ENCODE results near the gene ADGRG4.
A peak's percentile ranks its signal among the peaks of the same experiment; 100 is the strongest.
"Not testable (repeated sequence)": the region's sequence is repeated elsewhere in the genome, so short reads cannot be mapped to it uniquely, and the experiment has no call there.

Gene ADGRG4, protein sequence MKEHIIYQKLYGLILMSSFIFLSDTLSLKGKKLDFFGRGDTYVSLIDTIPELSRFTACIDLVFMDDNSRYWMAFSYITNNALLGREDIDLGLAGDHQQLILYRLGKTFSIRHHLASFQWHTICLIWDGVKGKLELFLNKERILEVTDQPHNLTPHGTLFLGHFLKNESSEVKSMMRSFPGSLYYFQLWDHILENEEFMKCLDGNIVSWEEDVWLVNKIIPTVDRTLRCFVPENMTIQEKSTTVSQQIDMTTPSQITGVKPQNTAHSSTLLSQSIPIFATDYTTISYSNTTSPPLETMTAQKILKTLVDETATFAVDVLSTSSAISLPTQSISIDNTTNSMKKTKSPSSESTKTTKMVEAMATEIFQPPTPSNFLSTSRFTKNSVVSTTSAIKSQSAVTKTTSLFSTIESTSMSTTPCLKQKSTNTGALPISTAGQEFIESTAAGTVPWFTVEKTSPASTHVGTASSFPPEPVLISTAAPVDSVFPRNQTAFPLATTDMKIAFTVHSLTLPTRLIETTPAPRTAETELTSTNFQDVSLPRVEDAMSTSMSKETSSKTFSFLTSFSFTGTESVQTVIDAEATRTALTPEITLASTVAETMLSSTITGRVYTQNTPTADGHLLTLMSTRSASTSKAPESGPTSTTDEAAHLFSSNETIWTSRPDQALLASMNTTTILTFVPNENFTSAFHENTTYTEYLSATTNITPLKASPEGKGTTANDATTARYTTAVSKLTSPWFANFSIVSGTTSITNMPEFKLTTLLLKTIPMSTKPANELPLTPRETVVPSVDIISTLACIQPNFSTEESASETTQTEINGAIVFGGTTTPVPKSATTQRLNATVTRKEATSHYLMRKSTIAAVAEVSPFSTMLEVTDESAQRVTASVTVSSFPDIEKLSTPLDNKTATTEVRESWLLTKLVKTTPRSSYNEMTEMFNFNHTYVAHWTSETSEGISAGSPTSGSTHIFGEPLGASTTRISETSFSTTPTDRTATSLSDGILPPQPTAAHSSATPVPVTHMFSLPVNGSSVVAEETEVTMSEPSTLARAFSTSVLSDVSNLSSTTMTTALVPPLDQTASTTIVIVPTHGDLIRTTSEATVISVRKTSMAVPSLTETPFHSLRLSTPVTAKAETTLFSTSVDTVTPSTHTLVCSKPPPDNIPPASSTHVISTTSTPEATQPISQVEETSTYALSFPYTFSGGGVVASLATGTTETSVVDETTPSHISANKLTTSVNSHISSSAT (N-terminal part only)

DNA sequence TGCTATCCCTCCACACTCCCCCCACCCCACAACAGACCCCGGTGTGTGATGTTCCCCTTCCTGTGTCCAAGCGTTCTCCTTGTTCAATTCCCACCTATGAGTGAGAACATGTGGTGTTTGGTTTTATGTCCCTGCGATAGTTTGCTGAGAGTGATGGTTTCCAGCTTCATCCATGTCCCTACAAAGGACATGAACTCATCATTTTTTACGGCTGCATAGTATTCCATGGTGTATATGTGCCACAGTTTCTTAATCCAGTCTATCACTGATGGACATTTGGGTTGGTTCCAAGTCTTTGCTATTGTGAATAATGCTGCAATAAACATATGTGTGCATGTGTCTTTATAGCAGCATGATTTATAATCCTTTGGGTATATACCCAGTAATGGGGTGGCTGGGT, at the start of gene ADGRG4:
Gene ADGRG4 (plus strand): TSS at position 243 of the 400 bp plus-strand sequence. CDS start 7,815 bp downstream, outside the sequence.
- DNase-seq: not testable (repeated sequence)

DNA sequence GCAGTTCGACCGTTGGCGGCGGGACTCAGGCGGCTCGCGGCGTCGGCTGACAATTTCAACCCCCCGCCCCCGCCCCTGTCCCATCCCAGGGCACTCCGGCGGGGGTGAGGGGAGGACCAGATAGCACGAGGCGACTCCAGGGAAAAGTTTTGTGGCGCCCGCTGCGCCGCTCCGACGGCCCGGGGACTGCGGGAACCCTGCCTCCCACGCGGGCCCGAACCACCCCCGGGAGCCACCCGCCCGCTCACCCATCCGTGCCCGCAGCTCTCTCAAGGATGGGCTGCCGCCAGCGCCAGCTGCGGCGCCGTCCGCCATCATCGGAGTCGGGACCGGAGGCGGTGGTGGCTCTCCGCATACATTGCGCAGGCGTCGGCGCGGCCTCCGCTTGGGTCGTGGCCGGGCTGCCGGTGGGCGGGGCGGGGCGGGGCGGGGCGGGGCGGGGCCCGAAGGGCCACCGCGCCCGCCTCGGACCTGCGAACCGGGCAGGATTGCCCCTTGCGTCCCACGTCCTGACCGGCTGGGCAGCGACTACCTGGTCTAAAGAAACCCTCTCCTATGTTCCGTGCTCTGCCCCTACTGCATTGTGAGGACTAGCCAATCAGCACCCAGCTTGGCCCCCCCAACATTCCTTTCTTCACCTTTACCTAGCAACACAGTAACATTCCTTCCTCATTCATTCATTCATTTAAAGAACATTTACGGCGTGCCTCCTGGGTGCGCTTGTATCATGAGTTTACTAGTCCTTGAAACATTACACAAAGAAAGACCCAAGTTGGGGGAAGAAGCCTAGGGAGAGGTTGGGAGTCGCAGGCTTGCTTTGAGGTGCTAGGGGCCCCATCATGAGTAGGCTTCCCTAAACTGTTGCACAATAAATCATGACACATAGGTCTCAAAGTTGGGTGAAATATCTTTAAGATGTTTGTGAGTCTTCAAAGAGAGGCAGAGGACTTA, 49.4 kb upstream of the ADGRG4 start, which contains the start of gene MAP7D3:
Gene MAP7D3 (minus strand): TSS at position 360 of the 951 bp plus-strand sequence. CDS start 42 bp downstream, at position 318.
- DNase-seq: peak; percentile 59 to 69

DNA sequence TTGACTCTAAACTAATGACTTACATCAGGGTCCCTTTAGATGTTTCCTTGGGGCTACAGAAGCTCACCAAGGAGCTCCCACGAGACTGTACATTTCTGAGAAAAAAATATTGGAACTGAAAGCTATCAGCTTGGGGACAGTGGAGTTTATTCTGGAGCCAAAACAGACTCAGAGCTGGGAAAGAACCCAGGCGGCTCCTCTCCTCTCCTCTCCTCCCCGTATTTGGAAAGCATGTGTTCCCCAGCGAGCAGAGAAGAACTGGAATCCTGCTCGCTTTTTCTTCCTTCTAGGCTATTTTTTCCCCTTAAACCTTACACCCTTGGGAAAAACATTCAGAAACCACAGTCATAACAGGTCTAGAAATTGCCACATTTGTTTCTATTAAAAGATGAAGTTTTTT, 45.2 kb upstream of the ADGRG4 start:
- no peak for DNase-seq

DNA sequence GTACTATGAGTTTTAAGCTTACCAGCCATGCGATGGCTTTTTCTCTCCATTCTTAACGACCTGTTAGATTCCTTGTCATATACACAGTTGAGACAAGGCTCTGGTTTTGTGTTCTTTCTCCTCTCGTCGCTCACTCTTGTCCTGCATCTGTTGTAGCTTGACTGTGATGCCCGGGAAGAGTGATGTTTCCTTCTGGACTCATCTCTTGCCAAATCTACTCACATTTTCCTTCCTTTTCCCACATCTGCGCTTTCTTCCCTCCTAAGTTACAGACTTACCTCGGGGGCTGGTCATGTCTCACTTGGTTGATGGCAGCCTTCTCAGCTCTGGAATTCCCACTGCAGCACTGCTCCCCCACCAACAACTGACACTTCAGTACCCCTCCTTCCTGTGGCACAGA, 44.7 kb upstream of the ADGRG4 start:
- DNase-seq: no peak

DNA sequence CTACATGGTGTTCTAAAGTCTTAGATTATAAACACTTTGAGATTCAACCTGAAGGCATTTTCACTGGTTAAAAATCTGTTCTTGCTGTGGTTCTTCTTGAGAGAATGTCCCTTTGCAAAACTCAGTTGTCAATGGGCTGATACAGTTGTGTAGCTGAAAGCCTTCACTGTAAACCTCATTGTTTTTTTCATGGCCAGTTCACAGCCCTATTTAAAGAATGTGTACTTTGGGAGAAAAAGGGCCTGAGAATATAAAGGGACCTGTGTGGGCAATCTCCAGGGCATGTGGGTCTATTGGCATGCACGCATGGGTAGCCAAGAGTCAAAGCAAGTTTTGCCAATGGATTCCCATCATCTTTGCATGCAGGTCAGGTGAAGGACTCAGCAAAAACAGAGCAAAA, 41.8 kb upstream of the ADGRG4 start:
- DNase-seq: no peak

DNA sequence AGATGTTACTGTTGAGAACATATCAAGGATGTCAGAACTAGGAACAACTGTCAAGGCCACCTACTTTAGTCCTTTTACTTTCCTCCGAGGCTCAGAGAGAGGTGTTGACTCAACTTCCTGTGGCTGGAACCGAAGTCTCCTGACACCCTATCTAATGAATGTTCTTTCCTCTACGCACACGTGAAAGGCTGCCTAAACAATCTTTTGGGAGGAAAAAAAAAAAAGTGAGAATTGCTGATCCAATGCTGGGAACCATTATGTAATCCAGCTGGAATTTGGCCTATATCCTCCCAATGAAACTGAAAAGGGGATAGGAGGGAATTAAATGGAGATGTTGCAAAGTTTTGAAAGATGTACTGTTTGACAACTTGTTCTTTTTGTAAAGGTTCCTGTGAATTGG, 41.2 kb upstream of the ADGRG4 start:
- DNase-seq: peak in 1 of 2 donors; percentile 5

DNA sequence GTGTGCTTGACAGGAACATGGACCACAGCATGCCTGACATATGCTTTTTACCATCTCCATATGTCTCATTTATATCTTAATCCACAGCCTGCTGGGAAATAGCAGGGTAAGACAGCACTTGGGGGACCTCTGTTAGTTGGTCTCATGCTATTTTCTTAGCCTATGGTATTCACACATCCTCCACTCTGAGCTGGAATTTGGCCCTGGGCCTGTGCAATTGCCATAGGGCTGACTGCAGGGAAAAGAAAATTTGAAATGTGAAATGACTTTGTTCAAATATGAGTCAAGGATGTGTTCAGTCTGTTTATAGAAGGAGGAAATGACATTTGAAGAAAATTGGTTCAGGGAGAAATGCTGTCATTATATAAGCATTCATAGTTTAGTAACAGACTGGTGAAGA, 40.0 kb upstream of the ADGRG4 start:
- DNase-seq: no peak

DNA sequence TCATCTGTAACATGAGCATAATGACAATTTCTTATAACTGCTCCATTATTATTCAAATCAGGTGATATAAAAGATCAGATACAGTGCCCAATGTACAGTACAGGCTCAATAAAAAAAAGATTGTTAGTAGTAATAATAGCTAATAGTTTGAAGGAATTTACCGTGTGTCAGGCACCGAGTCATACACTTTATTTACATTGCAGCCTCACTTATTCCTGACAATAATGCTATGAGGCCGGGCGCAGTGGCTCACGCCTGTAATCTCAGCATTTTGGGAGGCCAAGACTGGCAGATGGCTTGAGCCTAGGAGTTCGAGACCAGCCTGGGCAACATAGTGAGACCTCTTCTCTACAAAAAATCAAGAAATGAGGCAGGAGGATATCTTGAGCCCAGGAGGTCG, 39.4 kb upstream of the ADGRG4 start:
- DNase-seq: no peak

DNA sequence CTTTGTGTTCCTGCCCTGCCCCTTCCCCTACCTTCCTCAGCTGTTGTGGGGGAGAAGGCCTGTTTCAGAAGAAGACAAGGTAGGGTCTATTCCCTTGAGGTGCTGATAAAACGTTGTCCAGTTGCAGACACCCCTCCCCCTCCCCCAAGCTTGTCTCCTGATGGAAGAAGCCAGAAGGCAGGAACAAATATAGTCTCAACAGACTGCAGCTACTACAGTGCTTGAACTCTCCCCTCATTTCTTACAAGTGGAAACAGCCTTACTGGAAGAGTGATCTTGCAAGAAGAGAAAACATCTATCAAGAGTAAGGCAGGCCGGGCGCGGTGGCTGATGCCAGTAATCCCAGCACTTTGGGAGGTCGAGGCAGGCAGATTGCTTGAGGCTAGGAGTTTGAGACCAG, 38.5 kb upstream of the ADGRG4 start:
- DNase-seq: no peak

DNA sequence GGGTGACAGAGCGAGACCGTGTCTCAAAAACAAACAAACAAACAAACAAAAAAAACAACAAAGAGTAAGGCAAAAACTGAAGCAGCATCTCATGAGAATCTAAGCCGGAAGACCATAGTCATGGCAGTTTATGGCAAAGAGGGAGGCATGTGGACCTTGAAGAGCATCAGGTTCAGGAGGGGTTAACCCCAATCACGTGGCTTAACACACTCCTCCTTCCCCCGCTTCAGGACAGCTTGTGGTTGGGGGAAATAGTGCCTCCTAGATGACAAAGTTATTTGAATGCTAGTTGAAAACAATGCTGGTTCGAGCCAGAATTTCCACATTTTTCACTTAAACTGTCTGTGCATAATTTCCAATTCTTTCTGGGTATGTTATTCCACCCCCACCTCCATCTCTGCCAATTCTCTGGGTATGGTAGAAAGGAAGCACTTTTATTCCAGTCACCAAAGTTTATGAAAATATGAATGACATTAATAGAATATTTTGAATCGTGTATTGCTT, 37.9 kb upstream of the ADGRG4 start:
- DNase-seq: no peak

DNA sequence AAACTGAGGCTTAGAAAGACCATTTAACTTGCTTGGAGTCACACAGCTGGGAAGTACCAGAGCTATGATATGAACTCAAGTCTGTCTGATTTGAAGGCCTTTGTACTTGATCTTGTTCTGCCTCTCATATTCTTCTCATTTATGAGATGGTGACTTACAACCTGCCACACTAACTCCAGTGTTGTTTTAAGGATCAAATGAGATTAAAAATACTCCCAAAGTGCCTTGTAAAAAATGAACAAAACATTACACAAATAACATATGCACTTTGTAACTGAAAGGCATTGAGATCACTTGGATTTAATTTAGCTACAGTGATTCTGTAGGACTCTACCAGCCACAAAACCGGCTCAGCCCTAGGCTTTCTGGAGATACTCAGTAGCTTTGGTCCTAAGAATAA, 33.9 kb upstream of the ADGRG4 start:
- DNase-seq: no peak

DNA sequence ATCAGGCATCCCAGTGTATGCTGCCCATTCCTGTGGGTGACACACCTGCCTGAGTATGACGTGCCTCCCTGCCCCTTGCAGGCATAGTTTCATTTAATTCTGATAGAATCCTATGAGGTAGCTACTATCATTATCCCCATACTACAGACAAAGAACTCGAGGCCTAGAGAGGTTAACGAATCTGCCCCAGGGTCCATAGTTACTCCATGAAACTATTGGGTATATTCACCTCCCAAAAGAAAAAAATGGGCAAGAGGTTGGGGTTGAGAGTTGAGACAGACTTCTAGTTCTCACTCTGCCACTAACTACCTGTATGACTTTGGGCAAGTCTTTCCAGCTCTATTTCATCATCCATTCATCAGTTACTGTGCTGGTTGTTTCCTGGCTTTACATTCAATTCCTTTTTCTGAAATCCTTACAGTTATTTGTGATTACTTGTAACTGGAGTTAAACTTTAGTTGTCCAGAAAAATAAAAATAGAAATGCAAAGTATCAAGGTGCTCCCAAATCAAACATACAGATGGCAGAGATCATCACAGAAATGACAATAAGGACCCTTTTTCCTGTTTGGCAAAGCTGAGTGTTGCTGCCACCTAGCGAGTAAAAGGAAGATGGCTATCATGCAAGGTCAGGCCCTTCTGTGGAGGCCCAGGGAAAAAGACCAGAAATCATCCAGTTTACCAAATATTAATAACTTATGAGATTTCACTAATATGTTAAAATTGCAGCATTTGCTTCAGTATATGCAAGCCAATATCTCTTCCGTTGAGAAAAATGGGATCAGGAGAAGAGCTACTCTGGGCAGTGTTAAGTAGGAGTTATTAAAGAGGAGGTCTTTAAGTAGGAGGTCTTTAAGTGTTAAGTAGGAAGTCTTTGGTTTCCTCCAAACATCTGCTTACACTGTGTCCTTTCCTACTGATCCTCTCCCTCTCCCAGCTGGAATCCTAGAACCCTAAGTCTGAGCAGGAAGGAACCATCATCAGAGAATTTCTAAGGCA, 32.4 kb upstream of the ADGRG4 start:
- DNase-seq: peak; percentile 29 to 59

DNA sequence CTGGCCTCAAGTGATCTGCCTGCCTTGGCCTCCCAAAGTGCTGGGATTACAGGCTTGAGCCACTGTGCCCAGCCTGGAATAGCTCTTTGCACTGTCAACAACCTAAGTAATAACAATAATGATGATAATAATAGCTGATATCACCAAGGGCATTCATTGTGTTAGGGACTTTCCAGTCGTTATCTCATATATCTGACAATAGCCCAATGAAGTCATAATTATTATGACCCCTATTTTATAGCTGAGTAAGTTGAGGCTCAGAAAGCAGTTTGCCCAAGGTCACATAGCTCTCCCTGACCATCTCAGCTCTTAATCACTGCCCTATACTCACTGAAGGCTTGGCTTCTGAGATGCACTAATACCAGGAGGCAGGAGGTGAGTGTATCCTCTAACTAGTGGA, 30.8 kb upstream of the ADGRG4 start:
- DNase-seq: no peak

DNA sequence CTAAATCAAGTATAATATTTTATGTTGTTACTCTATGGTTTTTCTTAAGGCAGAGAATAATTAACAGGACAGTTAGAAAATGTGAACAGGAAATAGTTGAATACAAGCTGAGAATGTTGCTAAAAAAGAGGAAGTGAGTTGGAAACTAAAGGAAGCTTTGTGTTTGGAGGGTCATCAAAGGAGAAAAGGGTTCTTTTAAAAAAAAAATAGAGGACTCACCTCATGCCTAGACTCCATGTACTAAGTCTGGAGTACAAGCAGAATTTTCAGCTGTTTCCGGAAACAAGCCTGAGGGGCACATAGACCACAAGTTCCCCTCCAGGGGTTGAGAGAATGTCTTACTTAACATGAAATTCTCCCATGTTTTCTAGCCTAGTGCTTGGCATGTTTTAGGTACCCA, 29.5 kb upstream of the ADGRG4 start:
- DNase-seq: no peak

DNA sequence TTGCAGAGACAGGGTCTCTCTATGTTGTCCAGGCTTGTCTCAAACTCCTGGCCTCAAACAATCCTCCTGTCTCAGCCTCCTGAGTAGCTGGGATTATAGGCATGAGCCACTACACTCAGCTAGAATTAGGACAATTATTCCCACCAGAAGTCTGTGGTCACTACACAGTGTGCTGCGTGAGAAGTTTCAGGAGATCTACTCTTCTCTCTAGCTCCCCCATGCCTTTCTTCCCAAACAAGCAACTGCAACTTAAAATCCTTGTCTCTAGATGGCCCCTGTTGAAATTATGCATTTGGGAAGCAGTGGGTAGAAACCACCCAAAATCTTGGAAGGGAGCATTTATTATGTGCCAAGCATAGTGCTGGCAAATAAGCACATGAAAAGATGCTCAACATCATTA, 28.4 kb upstream of the ADGRG4 start:
- DNase-seq: no peak

DNA sequence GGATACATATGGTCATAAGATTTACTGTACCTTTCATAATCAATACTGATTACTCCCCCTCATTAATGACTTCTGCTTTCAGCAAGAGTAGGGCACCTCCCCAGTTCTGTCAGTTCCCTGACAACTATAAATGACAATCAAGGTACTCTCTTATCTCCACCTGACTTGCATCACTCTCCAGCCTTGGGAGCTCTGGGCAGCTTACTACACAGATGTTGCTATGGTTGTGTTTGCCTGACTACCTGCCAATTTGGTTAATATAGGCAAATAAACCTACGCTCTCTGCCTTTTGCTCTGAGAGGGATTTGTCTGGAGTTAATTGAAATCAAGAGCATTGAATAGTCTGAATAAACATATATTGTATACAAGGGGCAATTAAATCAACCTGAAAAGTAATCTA, 26.8 kb upstream of the ADGRG4 start:
- DNase-seq: no peak

DNA sequence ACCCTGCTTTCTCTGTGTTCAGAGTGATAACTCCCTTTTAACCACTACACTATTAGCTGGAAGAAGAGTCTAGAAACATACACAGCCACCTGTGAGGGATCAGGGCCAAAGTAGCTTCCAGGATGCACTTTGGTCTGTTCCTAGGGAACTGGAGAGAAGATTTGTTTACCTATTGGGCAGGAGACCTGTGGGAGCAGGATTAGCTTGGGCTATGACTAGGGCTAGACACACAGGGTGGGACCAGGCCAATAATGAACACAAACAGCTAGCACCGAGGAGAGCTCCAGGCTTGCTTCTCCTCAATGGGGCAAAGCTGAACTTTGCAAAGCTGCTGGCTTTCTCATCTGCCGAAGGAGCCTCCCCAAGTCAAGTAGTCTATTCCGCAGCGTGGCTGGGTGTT, 25.2 kb upstream of the ADGRG4 start:
- no peak for DNase-seq

DNA sequence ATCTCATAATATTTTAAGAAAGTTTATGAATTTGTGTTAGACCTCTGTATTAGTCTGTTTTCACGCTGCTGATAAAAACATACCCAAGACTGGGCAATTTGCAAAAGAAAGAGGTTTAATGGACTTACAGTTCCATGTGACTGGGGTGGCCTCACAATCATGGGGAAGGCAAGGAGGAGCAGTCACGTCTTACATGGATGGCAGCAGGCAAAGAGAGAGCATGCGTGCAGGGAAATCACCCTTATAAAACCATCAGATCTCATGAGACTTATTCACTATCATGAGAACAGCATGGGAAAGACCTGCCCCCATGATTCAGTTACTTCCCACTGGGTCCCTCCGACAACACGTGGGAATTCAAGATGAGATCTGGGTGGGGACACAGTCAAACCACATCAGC, 14.4 kb upstream of the ADGRG4 start:
- not testable (repeated sequence) for DNase-seq

DNA sequence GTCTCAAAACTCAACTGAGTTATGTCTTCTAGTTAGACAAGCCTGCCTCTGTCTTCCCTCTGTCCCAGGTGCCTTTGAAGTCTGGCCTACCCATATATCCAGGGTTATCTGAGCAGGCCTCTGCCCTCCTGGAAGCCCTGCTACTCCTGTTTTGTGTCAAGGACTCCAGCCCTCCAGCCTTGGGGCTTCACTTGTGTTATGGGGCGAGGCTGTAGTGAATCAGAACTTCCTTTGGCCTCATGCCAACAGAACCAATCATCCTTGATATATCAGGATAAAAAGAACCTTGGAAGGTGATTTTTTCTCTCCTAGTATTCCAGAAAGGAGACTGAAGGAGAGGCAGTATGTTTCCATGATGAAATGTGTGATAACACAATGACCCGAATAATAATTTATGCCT, 8.9 kb upstream of the ADGRG4 start:
- no peak for DNase-seq

DNA sequence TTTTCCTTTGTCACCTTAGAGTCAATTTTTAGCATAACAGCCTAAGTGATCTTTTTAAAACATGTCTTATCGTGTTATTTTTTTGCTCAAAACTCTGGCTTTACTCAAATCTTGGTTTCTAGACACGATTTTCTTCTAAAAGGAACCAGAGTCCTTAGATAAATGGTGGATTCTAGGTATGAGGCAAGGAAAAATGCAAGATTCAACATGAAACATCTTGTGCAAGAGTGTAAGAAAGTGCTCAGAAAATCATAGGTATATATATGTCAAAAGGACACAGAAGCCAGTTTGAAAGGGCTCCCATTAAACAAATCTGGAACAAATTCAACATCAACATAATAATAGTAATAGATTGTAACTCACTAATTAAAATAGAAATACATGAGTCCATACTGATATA, 8.1 kb upstream of the ADGRG4 start:
- no peak for DNase-seq
